ENCODE measurements around the gene HSPA6.
"Not testable (repeated sequence)": the region's sequence is repeated elsewhere in the genome, so short reads cannot be mapped to it uniquely, and the experiment has no call there.

Gene HSPA6

GRCh38 chr1:161538925-161539479, 14.7 kb downstream of the HSPA6 start:
- not testable (repeated sequence) for DNase-seq

- not testable (repeated sequence) for DNase-seq
Measured at GRCh38 chr1:161539731-161540569, 15.6 kb downstream of the HSPA6 start.

- DNase-seq: not testable (repeated sequence)
Measured at GRCh38 chr1:161540570-161540960, 16.2 kb downstream of the HSPA6 start.

- not testable (repeated sequence) for DNase-seq
Measured at GRCh38 chr1:161542091-161542559, 17.8 kb downstream of the HSPA6 start.

- DNase-seq: not testable (repeated sequence)
Measured at GRCh38 chr1:161543125-161543524, 18.8 kb downstream of the HSPA6 start.

GRCh38 chr1:161545005-161545731, 20.8 kb downstream of the HSPA6 start:
- not testable (repeated sequence) for DNase-seq

- not testable (repeated sequence) for DNase-seq
Measured at GRCh38 chr1:161547995-161548741, 23.8 kb downstream of the HSPA6 start.

- not testable (repeated sequence) for DNase-seq
Measured at GRCh38 chr1:161548749-161549406, 24.5 kb downstream of the HSPA6 start.

- DNase-seq: no peak
Measured at GRCh38 chr1:161549652-161550051, 25.3 kb downstream of the HSPA6 start, which contains the start of gene FCGR3A. FCGR3A (minus strand) TSS chr1:161549818; CDS start chr1:161549736, 82 bp downstream.

GRCh38 chr1:161550942-161551341, 26.6 kb downstream of the HSPA6 start:
- not testable (repeated sequence) for DNase-seq

GRCh38 chr1:161553631-161554030, 29.3 kb downstream of the HSPA6 start:
- DNase-seq: not testable (repeated sequence)

- not testable (repeated sequence) for DNase-seq
Measured at GRCh38 chr1:161554340-161554739, 30.0 kb downstream of the HSPA6 start.

- DNase-seq: not testable (repeated sequence)
Measured at GRCh38 chr1:161554815-161555417, 30.6 kb downstream of the HSPA6 start.

- not testable (repeated sequence) for DNase-seq
Measured at GRCh38 chr1:161556143-161556542, 31.8 kb downstream of the HSPA6 start.

GRCh38 chr1:161556990-161557389, 32.6 kb downstream of the HSPA6 start:
- not testable (repeated sequence) for DNase-seq

GRCh38 chr1:161557506-161558450, 33.4 kb downstream of the HSPA6 start:
- not testable (repeated sequence) for DNase-seq

GRCh38 chr1:161560960-161561715, 36.8 kb downstream of the HSPA6 start:
- not testable (repeated sequence) for DNase-seq

- not testable (repeated sequence) for DNase-seq
Measured at GRCh38 chr1:161562441-161562840, 38.1 kb downstream of the HSPA6 start.

GRCh38 chr1:161563522-161563921, 39.2 kb downstream of the HSPA6 start:
- DNase-seq: not testable (repeated sequence)

- not testable (repeated sequence) for DNase-seq
Measured at GRCh38 chr1:161566602-161566960, 42.2 kb downstream of the HSPA6 start.

Data from 8988T (cell line).